HG03442 (cell line): ENCODE data around the gene SETD2.
"Not testable (repeated sequence)": the region's sequence is repeated elsewhere in the genome, so short reads cannot be mapped to it uniquely, and the experiment has no call there.

Source experiments
- ATAC-seq: cut with Tn5 transposase; IDR thresholded peaks from one replicate; pipeline ENCODE4 v1.9.1; 2021; ENCODE audit warnings: mild to moderate bottlenecking, moderate library complexity; ENCODE audit not compliant: unreplicated experiment

The SETD2 gene

DNA sequence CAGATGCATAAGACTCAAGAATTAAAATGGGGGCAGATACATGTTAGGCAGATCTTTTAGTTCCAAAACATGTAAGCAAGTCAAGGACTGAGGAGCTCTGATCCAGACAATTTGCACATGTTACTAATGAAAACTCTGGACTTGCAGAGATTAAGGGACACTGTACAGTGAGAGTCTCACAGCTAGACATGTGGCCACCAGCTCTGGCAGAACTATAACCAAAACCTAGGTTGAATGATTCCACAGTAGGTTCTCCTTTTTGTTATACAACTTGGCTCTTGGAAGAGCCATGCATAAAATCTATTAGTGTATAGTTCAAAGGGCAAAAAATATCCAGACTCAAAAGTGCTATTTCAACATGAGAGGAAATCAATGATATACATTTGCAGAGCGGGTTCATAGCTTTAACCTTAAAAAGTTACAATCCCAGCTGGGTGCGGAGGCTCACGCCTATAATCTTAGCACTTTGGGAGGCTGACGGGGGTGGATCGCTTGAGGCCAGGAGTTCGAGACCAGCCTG lies 61.8 kb downstream of the SETD2 start:
- no peak for ATAC-seq

DNA sequence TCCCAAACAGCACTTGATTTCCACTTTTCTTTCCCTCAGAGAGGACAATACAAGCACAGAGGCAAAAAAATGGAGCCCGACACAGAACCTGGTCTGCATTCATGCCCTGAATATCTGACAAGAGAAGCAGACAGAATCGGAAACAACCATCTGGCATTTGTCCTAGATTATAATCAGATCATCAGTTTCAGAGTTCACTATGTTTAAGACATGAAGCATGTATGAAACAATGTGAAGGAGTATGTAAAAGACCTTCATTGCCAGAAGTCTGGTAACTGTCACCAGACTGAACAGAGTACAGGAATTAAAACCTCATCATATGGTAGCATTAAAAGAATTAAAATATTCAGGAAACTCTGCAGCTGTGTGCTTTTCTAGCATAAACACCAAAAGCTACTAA lies 65.0 kb downstream of the SETD2 start:
- no peak for ATAC-seq

DNA sequence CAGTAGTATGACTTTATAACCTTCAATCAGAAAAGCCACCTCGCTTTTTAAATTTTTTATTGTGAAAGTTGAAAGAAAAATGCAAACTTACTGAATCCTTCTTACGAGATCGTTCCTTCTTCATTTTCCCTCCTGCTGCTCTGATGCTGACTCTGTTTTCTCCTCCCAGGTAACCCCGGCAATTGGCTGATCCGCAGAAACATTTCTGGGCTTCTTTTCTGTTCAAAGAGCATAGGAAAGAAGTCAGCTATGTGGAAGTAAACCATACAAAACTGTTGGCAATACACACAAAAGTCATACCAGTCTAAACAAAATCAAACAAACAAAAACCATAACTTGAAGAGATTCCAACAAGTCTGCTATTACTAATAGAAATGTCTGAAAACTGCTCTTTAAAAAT lies 66.0 kb downstream of the SETD2 start:
- no peak for ATAC-seq

DNA sequence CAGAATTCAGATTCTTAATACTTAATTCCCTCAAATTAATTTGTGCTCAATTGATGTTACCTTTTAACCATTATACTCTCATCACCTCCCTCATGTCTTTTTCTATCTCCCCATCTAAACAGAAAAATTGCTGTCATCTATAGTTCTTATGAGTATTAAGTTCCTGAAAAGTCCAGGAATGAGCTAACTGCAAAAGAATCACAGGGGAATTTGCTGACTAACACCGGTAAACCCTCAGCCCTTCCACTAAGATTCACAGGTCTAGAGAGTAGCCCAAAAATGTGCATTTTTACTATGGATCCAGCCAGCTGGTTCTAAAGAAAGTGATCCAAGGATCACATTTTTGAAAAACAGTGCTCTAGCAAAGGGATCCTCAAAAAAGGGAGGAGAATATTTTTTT lies 67.0 kb downstream of the SETD2 start:
- no peak for ATAC-seq

DNA sequence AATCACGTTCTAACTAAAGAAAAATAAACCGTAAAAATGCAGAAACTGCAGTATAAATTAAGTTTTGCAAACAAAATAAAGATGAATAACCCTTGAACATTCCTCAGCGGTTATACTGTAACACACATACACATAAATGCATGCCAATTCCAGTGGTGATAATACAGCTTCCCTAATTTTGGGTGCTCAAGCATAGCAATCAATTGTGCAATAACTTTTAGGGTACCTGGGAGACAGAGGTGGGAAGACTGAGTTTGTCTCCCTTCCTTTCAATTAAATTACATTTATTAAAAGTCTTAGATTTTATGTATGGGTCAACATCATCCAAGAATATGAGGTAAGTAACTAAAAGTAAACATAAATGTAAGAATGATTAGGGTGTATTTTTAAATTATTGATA lies 71.8 kb downstream of the SETD2 start:
- no peak for ATAC-seq

DNA sequence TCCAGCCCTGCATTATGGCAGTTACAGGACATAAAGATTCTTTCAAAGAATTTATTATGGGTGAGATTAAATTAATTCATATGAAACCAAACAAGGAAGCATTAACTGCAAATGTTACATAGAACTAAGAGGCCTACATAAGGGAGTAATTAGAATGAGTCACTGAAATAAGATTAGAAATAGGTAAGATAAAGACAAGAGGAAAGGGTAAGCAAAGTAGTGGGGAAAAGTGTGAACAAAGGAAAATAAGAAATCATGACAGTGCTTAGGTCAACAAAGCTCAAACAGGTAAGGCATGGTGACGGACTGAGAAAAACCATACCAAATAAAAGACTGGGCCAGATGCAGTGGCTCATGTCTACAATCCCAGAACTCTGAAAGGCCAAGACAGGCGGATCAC lies 74.3 kb downstream of the SETD2 start:
- ATAC-seq = no peak

DNA sequence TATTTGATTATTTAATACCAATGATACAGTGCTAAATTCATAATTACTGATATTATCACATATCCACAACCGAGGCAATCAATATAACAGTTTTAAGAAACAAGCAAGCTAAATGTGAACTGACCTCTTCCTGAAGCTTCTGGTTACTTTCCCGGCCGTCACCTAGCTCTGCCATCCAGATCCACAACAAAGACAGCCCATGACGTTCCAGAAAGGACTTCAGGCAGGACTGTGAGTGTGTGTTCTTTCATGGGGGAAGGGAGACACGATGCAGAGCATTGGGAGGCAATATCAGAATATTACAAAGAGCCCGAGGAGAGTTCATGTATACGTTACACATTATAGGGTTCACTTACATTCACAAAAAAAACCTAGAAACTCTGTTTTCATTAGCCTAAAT lies 77.8 kb downstream of the SETD2 start:
- no peak for ATAC-seq

DNA sequence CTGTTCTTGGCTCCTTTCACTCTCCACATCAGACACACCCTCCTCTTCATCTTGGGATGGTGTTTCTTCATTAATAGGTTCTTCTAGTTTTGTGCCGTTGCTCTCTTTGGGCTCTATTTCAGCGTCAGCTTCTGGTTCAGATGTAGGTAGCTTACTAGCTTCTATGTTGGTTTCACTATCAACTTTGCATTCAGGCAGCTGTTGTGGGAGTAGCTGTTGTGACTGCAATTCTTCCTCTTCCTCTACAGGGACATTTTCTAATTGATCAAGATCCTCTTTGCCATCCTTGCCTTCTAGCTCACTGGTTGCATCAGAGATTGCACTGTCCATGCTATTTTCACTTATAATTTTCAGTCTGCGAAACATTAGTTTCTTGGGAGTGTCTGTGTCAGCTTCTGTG lies 80.1 kb downstream of the SETD2 start:
- ATAC-seq = no peak

DNA sequence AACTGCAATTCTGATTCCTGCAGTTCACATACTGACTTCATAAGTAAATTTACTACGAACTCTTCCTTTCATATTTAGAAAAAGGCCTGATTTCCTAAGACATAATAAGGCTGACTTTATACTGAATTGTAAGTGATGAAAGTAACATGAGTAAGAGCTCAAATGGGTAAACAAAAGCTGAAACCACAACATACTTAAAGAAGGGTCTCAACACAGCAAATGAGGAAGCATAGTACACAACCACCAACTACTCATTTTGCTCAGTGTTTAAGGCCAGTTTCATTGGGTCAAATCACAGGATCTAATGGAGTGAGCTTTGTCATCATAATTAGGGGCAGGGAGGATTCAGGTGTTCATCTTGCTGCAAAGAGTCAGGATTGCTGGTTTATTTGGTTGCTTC lies 81.4 kb downstream of the SETD2 start:
- ATAC-seq = no peak

DNA sequence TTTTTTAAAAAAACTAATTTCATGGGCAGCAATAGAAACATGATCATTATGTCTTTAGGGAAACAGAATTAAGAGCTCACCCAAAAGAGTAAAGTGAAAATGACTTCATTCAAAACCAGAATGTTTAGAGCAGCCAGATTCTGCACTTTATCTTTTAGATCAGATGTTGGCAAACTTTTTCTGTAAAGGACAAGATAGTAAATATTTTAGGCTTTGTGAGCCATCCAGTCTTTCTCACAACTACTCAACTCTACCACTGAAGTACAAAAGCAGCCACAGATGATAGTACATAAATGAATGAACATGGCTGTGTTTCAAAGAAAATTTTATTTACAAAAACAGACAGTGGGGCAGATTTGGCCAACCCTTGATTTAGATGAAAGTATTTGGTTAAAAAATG lies 84.5 kb downstream of the SETD2 start:
- no peak for ATAC-seq

DNA sequence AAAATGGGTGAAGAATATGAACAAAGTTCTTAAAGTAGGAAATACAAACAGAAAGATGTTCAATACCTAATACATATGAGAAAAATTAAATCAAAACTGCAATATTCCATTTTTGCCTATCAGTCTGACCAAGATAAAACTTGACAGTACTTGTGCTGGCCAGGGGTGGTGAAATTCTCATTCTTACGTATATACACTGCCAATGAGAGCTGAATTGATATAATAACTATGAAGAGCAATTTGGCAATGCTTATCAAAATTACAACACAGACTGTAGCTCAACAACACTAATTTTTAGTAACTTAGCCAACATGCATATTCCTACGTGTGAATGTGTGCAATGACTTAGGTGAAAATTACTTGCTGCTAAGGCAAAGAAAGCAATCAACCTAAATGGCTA lies 90.2 kb downstream of the SETD2 start:
- no peak for ATAC-seq

DNA sequence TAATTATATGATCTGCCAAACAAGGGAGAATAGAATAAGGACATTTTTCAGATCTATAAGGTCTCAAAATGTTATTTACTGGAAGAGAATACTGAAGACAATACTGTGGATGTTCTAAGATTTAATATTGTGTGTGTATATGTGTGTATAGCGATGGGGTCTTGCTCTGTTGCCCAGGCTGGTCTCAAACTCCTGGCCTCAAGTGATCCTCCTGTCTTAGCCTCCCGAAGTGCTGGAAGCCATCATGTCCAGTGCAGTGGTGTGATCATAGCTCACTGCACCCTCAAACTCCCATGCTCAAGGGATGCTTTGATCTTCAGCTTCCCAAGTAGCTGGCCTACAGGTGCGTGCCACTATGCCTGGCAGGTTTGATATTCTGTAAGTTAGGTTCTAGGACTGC lies 93.1 kb downstream of the SETD2 start:
- ATAC-seq = no peak

DNA sequence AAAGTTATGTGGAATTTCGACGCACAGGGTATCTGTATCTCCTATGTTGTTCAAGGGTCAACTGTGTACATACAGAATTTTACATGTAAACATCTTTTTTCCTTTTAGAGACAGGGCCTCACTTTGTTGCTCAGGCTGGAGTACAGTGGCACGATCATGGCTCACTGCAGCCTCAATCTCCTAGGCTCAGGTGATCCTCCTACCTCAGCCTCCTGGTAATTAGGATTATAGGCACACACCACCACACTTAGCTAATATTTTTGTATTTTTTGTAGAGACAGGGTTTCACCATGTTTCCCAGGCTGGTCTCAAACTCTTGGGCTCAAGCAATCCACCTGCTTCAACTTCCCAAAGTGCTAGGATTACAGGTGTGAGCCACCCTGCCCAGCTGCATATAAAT lies 97.7 kb downstream of the SETD2 start:
- not testable (repeated sequence) for ATAC-seq

DNA sequence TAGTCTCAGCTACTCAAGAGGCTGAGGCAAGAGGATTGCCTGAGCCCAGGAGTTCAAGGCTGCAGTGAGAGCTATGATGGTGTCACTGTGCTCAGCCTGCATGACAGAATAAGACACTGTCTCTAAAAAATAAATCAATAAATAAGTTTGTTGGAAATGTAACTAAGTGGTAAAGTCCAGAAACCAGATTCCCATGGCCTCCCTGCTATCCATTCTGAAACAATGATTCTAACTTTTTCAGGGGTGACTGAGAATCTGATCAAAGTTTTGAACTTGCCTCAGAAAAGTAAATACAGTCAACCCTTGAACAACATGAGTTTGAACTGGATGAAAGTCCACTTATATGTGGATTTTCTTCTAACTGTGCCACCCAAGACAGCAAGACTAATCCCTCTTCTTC lies 98.2 kb downstream of the SETD2 start:
- ATAC-seq = no peak

DNA sequence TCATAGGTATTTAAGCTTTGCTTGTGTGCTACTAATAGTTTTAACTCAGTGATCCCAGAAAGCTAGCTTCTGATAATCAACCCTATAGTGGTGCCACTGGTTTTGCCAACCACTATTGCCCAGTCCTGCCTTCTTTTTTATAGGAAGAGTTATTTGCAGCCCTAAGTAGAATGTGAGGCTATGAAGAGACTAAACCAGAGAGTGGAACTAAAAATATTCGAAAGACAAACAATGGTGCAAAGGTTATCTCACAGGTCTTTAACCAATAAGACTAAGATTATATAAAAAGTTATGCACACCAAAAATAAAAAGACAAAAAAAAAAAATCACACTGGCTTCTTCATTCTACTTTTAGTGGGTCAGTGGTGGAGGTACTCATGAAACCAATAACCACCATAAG lies 98.9 kb downstream of the SETD2 start:
- no peak for ATAC-seq

DNA sequence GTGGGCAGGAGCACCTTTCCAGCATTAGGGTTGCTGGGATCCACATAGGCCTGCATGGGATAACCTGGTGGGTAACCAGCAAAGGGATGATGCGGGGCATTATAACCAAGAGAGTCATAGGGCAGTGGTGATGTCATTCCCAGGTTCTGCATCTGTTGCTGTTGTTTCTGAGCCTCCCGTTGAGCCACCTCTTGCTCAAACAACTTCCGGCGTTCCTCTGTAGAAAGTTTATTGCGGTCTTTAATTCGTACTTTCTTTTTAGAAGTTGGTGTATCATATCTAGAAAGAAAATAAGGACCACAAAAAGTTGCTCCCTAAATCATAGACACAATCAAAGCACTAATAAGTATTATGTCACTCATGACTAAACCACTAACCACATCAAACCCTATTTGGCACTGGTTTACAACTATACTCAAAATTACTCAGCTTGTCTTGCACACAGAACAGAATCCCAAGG lies 106.7 kb downstream of the SETD2 start:
- no peak for ATAC-seq

DNA sequence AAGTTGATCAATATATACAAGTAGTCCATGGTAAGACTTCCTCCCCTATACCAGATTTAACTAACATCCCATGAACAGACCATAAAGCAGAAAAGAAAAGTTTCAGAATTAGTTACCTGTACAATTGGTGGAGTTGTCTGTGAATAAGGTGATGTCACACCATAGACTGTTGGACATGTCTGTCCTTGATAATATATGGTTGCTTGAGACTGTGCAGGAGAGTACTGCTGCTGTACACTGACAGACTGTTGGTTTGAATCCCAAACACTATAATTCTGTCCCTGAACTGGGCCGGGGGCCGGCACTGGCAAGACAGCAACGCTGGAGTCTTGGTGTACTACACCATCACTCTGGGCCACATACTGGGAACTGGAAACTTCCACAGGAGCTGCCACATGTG lies 107.2 kb downstream of the SETD2 start:
- ATAC-seq = no peak

DNA sequence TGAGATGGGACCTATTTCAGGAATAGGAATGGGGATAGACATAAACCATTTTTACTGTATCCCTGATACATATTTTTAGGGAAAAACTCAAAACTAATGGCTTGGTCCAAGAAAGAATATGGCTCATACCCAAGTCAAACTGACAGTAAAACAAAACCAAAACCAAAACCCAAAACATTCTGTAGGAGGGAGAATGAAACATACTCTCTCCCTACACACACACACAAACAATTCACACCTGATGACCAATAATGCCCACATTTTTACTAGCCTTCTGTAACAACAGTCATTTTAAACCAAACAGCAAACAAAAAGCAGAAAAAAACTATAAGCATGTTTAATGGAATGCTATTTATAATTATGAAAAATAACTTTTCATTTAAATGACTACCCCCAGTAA lies 109.5 kb downstream of the SETD2 start:
- ATAC-seq = no peak

DNA sequence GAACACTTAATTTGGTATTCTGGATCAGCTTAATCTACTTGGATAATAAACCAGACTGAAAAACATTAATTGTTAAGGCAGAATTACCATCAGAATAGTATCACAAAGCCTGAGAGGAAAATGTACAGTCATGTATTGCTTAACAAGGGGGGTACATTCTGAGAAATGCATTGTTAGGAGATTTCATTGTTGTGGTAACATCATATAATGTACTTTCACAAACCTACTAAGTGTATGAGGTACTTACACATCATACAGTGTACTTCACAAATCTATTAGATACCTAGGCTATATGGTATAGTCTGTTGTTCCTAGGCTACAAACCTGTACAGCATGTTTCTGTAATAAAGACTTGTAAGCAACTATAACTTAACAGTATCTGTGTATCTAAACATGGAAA lies 116.2 kb downstream of the SETD2 start:
- ATAC-seq = no peak

DNA sequence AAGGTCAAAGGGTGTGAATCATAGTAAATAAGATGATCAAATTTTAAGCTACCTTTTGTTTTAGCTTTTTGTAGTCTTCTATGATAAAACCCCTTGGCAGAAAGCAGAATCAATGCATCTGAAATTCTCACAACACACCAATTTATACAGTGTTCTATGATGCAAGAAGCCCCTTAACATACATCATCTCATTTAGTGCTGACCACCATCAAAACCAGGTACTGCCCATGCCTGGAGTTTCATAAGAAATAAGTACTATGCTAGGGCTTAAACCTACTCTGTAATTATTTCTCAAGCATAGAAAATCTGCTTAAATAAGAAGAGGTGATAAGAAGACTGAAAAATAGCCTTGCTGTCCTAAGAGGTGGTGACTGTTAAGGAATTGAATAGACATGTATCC lies 116.8 kb downstream of the SETD2 start:
- ATAC-seq = no peak

DNA sequence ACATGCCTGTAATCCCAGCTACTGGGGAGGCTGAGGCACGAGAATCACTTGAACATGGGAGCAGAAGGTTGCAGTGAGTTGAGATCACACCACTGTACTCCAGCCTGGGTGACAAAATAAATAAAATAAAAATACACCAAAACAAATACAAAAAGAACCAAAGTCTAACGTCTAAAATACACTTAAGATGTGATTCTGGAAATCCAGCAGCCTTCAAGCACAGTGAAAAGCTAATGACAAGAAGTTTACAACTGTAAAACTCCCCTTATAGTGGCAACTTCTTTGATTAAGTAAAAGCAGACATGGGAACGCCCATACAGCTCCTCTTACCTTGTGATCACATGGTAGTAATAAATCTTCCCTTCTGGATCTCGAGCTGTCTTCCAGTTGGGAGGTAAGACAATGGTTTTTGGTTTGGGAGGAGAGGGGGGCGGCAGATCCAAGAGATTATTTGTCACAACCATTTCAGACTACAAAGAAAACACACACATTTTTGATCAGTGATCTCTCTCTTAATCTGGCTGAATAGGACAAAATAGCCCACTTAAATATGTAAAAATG lies 121.6 kb downstream of the SETD2 start:
- no peak for ATAC-seq

DNA sequence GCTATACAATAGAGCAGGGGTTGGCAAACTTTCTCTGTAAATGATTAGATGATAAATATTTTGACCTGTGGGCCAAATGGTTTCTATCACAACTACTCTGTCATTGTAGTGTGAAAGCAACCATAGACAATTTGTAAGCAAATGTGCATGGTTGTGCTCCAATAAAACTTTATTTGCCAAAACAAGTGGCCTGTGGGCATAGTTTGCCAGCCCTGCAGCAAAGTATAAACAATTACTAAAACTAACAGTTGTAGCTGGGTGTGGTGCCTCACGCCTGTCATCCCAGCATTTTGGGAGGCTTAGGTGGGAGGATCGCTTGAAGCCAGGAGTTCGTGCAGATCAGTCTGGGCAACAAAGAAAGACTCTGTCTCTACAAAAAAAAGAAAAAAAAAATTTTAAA lies 122.8 kb downstream of the SETD2 start:
- no peak for ATAC-seq

DNA sequence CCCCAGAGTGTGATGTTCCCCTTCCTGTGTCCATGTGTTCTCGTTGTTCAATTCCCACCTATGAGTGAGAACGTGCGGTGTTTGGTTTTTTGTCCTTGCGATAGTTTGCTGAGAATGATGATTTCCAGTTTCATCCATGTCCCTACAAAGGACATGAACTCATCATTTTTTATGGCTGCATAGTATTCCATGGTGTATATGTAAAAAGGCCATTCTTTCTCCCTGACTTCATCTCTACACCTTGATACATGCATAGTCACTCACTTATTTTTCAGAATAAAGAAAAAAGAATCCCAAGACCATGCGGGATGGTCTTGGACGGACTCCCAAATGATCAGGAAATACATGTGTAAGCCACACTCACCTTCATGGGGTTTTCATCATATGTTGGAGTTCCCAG lies 126.6 kb downstream of the SETD2 start:
- ATAC-seq = not testable (repeated sequence)
